IMR-90 (cell line): ENCODE results near the gene HORMAD1. TPM values are rescaled to one million over a fixed set of nuclear protein-coding genes. Genes with fewer than 3 reads are reported as not detected.

Experiments used
- ATAC-seq: fragments of 200-7000 bp; cut with Tn5 transposase; 2 replicates; pipeline ENCODE4 v1.9.1; 2020; ENCODE audit warnings: low read depth, mild to moderate bottlenecking, moderate library complexity
- BruUV-seq: library from RNA; stranded (reverse); fragments of 400-500 nt; replicated peaks from 2 replicates; lab custom pipeline; 2021; lab: Mats Ljungman, UMichigan
- CTCF ChIA-PET: fragments of 300-600 bp; formaldehyde crosslinking; extraction: SDS; loops from one replicate; lab custom pipeline; 2021; ENCODE audit warnings: antibody characterized with exemption; lab: Yijun Ruan, JAX
- POLR2A ChIA-PET: fragments of 300-600 bp; sonication (Branson Sonifier 250); formaldehyde crosslinking; loops from one replicate; lab custom pipeline; 2022; ENCODE audit warnings: antibody characterized with exemption; ENCODE audit not compliant: unreplicated experiment; lab: Charles Lee
- DNase-seq: peaks from one replicate; pipeline ENCODE4 v3.0.0; 2013
- H2AFZ ChIP-seq: replicated peaks from 2 replicates; pipeline ENCODE3; 2013; ENCODE audit warnings: low read length, mild to moderate bottlenecking; ENCODE audit not compliant: poor library complexity
- H2AK5ac ChIP-seq: 2 replicates; pipeline ENCODE4 v1.6.1; 2013; ENCODE audit warnings: low read depth, low read length, inconsistent platforms
- H2AK9ac ChIP-seq: replicated peaks from 2 replicates; pipeline ENCODE3; 2013; ENCODE audit warnings: mild to moderate bottlenecking, low read depth, low read length, moderate library complexity; ENCODE audit not compliant: poor library complexity
- H2BK120ac ChIP-seq: 2 replicates; pipeline ENCODE4 v1.6.1; 2013; ENCODE audit warnings: low read depth, low read length, inconsistent platforms
- H2BK15ac ChIP-seq: 3 replicates; pipeline ENCODE4 v1.6.1; 2013; ENCODE audit warnings: low read depth, low read length, inconsistent platforms
- H2BK20ac ChIP-seq: 2 replicates; pipeline ENCODE4 v1.6.1; 2013; ENCODE audit warnings: low read depth, mild to moderate bottlenecking, inconsistent platforms, low read length, moderate library complexity
- H2BK5ac ChIP-seq: 2 replicates; pipeline ENCODE4 v1.6.1; 2013; ENCODE audit warnings: mild to moderate bottlenecking, low read depth, low read length, inconsistent platforms; ENCODE audit not compliant: poor library complexity, severe bottlenecking
- H3K14ac ChIP-seq: replicated peaks from 2 replicates; pipeline ENCODE4 v1.6.1; 2013; ENCODE audit warnings: low read depth, low read length, inconsistent platforms
- H3K18ac ChIP-seq: 2 replicates; pipeline ENCODE4 v1.6.1; 2013; ENCODE audit warnings: low read depth, low read length, control low read depth
- H3K23ac ChIP-seq: 2 replicates; pipeline ENCODE4 v1.6.1; 2013; ENCODE audit warnings: low read depth, low read length, inconsistent platforms
- H3K27ac ChIP-seq: 2 replicates; pipeline ENCODE4 v1.5.1; 2013; ENCODE audit warnings: mild to moderate bottlenecking, control low read depth, low read length; ENCODE audit not compliant: insufficient read depth
- H3K27me3 ChIP-seq: 2 replicates; pipeline ENCODE4 v1.6.1; 2013; ENCODE audit warnings: low read length; ENCODE audit not compliant: control insufficient read depth, insufficient read depth
- H3K36me3 ChIP-seq: 2 replicates; pipeline ENCODE4 v1.6.1; 2013; ENCODE audit warnings: low read length, mixed read lengths; ENCODE audit not compliant: control insufficient read depth, insufficient read depth
- H3K4ac ChIP-seq: 2 replicates; pipeline ENCODE4 v1.6.1; 2013; ENCODE audit warnings: low read depth, low read length, inconsistent platforms
- H3K4me1 ChIP-seq: 2 replicates; pipeline ENCODE4 v1.6.1; 2013; ENCODE audit warnings: low read length, mixed read lengths; ENCODE audit not compliant: control insufficient read depth, insufficient read depth
- H3K4me2 ChIP-seq: 2 replicates; pipeline ENCODE4 v1.6.1; 2013; ENCODE audit warnings: low read depth, mild to moderate bottlenecking, control low read depth, low read length, moderate library complexity
- H3K4me3 ChIP-seq: 2 replicates; pipeline ENCODE4 v1.5.1; 2013; ENCODE audit warnings: low read depth, mild to moderate bottlenecking, control low read depth, low read length, moderate library complexity; ENCODE audit not compliant: insufficient read depth
- H3K56ac ChIP-seq: 2 replicates; pipeline ENCODE4 v1.6.1; 2013; ENCODE audit warnings: low read length, inconsistent platforms; ENCODE audit not compliant: insufficient read depth; ENCODE audit errors: extremely low read depth
- H3K79me1 ChIP-seq, 2 experiments: 2 replicates each; pipeline ENCODE4 v1.6.1; 2013; ENCODE audit warnings: low read length in 2 of 2, inconsistent platforms in 1 of 2, low read depth in 1 of 2
- H3K9ac ChIP-seq: 2 replicates; pipeline ENCODE4 v1.6.1; 2013; ENCODE audit warnings: low read depth, low read length, control low read depth
- H3K9me1 ChIP-seq: 2 replicates; pipeline ENCODE4 v1.6.1; 2013; ENCODE audit warnings: low read length, inconsistent platforms; ENCODE audit not compliant: insufficient read depth
- H3K9me3 ChIP-seq: 2 replicates; pipeline ENCODE4 v1.6.1; 2013; ENCODE audit warnings: low read length; ENCODE audit not compliant: control insufficient read depth, insufficient read depth
- H4K20me1 ChIP-seq: 2 replicates; pipeline ENCODE4 v1.6.1; 2013; ENCODE audit warnings: low read length, inconsistent platforms; ENCODE audit not compliant: insufficient read depth
- H4K5ac ChIP-seq: 2 replicates; pipeline ENCODE4 v1.6.1; 2013; ENCODE audit warnings: mild to moderate bottlenecking, low read depth, low read length, control low read depth
- H4K8ac ChIP-seq, 2 experiments: 2 replicates each; pipeline ENCODE4 v1.6.1; 2013; ENCODE audit warnings: low read depth in 2 of 2, low read length in 2 of 2, control low read depth in 1 of 2, inconsistent platforms in 1 of 2
- H4K91ac ChIP-seq: 2 replicates; pipeline ENCODE4 v1.6.1; 2013; ENCODE audit warnings: low read depth, low read length, inconsistent platforms; ENCODE audit not compliant: insufficient read depth
- BHLHE40 ChIP-seq: fragments of 150-350 bp; IDR thresholded peaks from 2 replicates; pipeline ENCODE4 v1.6.1; 2016; ENCODE audit warnings: mild to moderate bottlenecking, low read depth, low read length
- CEBPB ChIP-seq: IDR thresholded peaks from 2 replicates; pipeline ENCODE4 v1.6.1; 2012; ENCODE audit warnings: low read depth, low read length, improper control_type of control experiment
- CHD1 ChIP-seq: IDR thresholded peaks from 2 replicates; pipeline ENCODE4 v1.6.1; 2012; ENCODE audit warnings: low read depth, low read length, improper control_type of control experiment
- CTCF ChIP-seq: conservative IDR thresholded peaks from 2 replicates; pipeline ENCODE4 v1.5.1; 2012; ENCODE audit warnings: mild to moderate bottlenecking, low read depth, low read length, improper control_type of control experiment
- FOS ChIP-seq: fragments of 150-350 bp; IDR thresholded peaks from 2 replicates; pipeline ENCODE4 v1.6.1; 2016; ENCODE audit warnings: low read depth, low read length
- MAFK ChIP-seq: IDR thresholded peaks from 2 replicates; pipeline ENCODE4 v1.6.1; 2012; ENCODE audit warnings: low read depth, low read length, improper control_type of control experiment
- MAZ ChIP-seq: IDR thresholded peaks from 2 replicates; pipeline ENCODE4 v1.6.1; 2012; ENCODE audit warnings: low read depth, mild to moderate bottlenecking, low read length, improper control_type of control experiment, moderate library complexity, borderline replicate concordance
- MXI1 ChIP-seq: IDR thresholded peaks from 2 replicates; pipeline ENCODE4 v1.6.1; 2012; ENCODE audit warnings: low read depth, mild to moderate bottlenecking, low read length, moderate library complexity, borderline replicate concordance
- NFE2L2 ChIP-seq: fragments of 150-350 bp; IDR thresholded peaks from 2 replicates; pipeline ENCODE4 v1.6.1; 2016; ENCODE audit warnings: low read depth, mild to moderate bottlenecking, low read length
- POLR2A ChIP-seq: IDR thresholded peaks from 2 replicates; pipeline ENCODE4 v1.6.1; 2012; ENCODE audit warnings: mild to moderate bottlenecking, low read depth, low read length
- RAD21 ChIP-seq: IDR thresholded peaks from 2 replicates; pipeline ENCODE4 v1.6.1; 2012; ENCODE audit warnings: low read length, improper control_type of control experiment
- RCOR1 ChIP-seq: IDR thresholded peaks from 2 replicates; pipeline ENCODE4 v1.6.1; 2012; ENCODE audit warnings: mild to moderate bottlenecking, low read length, improper control_type of control experiment; ENCODE audit not compliant: insufficient replicate concordance
- RFX5 ChIP-seq: IDR thresholded peaks from 2 replicates; pipeline ENCODE4 v1.8.0; 2012; ENCODE audit warnings: low read depth, mild to moderate bottlenecking, low read length, moderate library complexity
- SMC3 ChIP-seq: fragments of 150-350 bp; IDR thresholded peaks from 2 replicates; pipeline ENCODE4 v1.6.1; 2016; ENCODE audit warnings: low read depth, mild to moderate bottlenecking, antibody characterized with exemption, low read length, moderate library complexity
- USF2 ChIP-seq: fragments of 150-350 bp; IDR thresholded peaks from 2 replicates; pipeline ENCODE4 v1.6.1; 2017; ENCODE audit warnings: mild to moderate bottlenecking, antibody characterized with exemption, low read length, low read depth
- WGBS, 2 experiments: methylation state at CpG; one replicate each; pipeline versions ENCODE4 v1.1.5 to v1.1.7; 2013; ENCODE audit warnings: missing lambda C conversion rate in 2 of 2; ENCODE audit not compliant: insufficient read length in 1 of 2; ENCODE audit errors: extremely low coverage in 2 of 2; 5-methylcytosine and 5-hydroxymethylcytosine counted together
- dilution Hi-C: fragments of 300-500 bp; cut with HindIII; formaldehyde crosslinking; loops from one replicate; pipeline ENCODE4 v1.14.3; 2018; ENCODE audit warnings: low sequenced_read_pairs; ENCODE audit not compliant: unreplicated experiment
- in situ Hi-C: fragments of 300-500 bp; cut with MboI; formaldehyde crosslinking; loops from 3 replicates; pipeline ENCODE4 v1.14.3; 2019; ENCODE audit warnings: low sequenced_read_pairs, inconsistent platforms, mixed read lengths
- intact Hi-C: fragments of 100-400 bp; cut with micrococcal nuclease; formaldehyde crosslinking; loops from 2 replicates; pipeline ENCODE4 v1.10.0; 2022
- polyA plus RNA-seq, 3 experiments: library from polyadenylated mRNA; depleted of rRNA; stranded (reverse); fragments of >200 nt; gene quantifications; 2 replicates each; pipeline ENCODE4 v1.2.3, GENCODE V29; 2012; ENCODE audit warnings: low replicate concordance in 1 of 3
- total RNA-seq: library from RNA; depleted of rRNA; stranded (reverse); fragments of >200 nt; gene quantifications from 2 replicates; pipeline ENCODE4 v1.2.3, GENCODE V29; 2012

The HORMAD1 gene
- total and polyA plus RNA-seq, 2 of the 4 experiments (the other 2 are of a cell fraction), result not detected

GRCh38 chr1:150649441-150650075, 71.1 kb downstream of the HORMAD1 start:
- no peak overlapping the region for H3K9ac ChIP-seq
- no peak overlapping the region for H3K14ac ChIP-seq
- dilution Hi-C loops (no loop called here), in situ Hi-C loops (no loop called here), intact Hi-C loops (no loop called here)
- H3K18ac ChIP-seq, result no peak overlapping the region
- no peaks in the 10 kb centered on the region for H3K9me3 ChIP-seq
- no peak overlapping the region for H3K4me3 ChIP-seq
- CTCF ChIA-PET, result interaction anchor here (0.8 kb wide), 1 partner anchor 284 kb away, joined by 3 read pairs; no protein-coding TSS in a partner anchor
- H2AFZ ChIP-seq, result no peak overlapping the region
- no peaks in the 10 kb centered on the region for H4K20me1 ChIP-seq
- peaks cover 12% of the 10 kb centered on the region for H3K36me3 ChIP-seq
- no peak overlapping the region for H2BK15ac ChIP-seq
- H2BK5ac ChIP-seq, result no peak overlapping the region
- no TSS peak for BruUV-seq
- TF ChIP-seq MXI1, result no peak
- no peak for TF ChIP-seq USF2
- TF ChIP-seq CTCF, result no peak
- TF ChIP-seq FOS, result no peak
- no peak for TF ChIP-seq SMC3
- TF ChIP-seq CEBPB, result no peak
- no peak for TF ChIP-seq RFX5
- no peak for TF ChIP-seq MAFK
- TF ChIP-seq CHD1, result no peak
- TF ChIP-seq MAZ, result no peak
- TF ChIP-seq POLR2A, result no peak
- no peak for TF ChIP-seq RAD21
- no peak for TF ChIP-seq RCOR1
- TF ChIP-seq NFE2L2, result no peak
- TF ChIP-seq BHLHE40, result no peak
- no peak overlapping the region for H2AK5ac ChIP-seq
- POLR2A ChIA-PET, result no interaction called here
- H3K27ac ChIP-seq, result no peak overlapping the region
- H3K4ac ChIP-seq, result no peak overlapping the region
- no peak overlapping the region for H4K8ac ChIP-seq
- H3K56ac ChIP-seq, result no peak overlapping the region
- H2AK9ac ChIP-seq, result no peak overlapping the region
- H3K27me3 ChIP-seq, result no peaks in the 10 kb centered on the region
- H2BK120ac ChIP-seq, result no peak overlapping the region
- WGBS, 2 experiments, result no CpG with 5 or more reads among the region's 5 CpGs
- no peaks in the 10 kb centered on the region for H3K4me1 ChIP-seq
- no peak for ATAC-seq
- no peak overlapping the region; the same call in 1 of the 2 replicates for H3K23ac ChIP-seq
- H4K91ac ChIP-seq, result no peak overlapping the region
- H3K79me1 ChIP-seq, result peaks cover 6 to 7% of the 10 kb centered on the region in 2 experiments
- no peak overlapping the region for H3K4me2 ChIP-seq
- no peak for DNase-seq
- no peaks in the 10 kb centered on the region; the same call in 1 of the 2 replicates for H3K9me1 ChIP-seq
- no peak overlapping the region for H2BK20ac ChIP-seq
- H4K5ac ChIP-seq, result no peak overlapping the region
